ENCODE data around the gene MRPL21.

MRPL21 gene

DNA sequence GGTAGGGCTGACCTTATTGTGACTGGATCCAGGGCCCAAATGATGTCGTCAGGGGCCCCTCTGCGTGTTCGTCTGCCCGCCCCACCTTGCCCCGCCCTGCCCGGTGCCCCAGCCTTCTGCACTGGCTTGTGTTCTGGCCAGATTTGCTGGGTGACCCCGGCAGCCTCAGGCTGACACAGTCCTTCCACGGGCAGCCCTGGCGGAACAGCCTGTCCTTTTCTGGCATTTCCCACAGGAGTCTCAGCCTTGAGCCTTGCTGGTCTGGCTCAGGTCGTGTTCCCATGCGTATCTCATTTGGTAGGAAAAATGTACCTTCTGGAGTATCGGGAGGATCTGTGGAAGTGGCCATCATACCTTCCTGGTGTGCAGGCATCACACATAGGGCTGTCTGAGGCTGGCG, 31.0 kb upstream of the MRPL21 start:
- no peak for DNase-seq

DNA sequence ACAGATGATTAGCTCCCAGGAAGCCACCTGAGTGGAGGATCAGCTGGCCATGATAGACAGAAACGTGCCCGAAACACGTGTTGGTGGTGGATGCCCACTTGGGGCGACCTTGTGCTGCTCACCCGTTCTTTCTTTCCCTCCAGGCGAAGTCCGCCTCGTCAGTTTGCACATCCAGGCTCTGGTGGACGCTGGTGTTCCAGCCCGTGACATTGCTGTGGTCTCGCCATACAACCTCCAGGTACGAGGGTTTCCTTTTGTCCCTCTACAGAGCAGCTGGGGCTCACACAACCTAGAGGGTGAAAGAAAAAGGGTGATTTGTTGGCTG, 30.7 kb upstream of the MRPL21 start:
- no peak for DNase-seq

DNA sequence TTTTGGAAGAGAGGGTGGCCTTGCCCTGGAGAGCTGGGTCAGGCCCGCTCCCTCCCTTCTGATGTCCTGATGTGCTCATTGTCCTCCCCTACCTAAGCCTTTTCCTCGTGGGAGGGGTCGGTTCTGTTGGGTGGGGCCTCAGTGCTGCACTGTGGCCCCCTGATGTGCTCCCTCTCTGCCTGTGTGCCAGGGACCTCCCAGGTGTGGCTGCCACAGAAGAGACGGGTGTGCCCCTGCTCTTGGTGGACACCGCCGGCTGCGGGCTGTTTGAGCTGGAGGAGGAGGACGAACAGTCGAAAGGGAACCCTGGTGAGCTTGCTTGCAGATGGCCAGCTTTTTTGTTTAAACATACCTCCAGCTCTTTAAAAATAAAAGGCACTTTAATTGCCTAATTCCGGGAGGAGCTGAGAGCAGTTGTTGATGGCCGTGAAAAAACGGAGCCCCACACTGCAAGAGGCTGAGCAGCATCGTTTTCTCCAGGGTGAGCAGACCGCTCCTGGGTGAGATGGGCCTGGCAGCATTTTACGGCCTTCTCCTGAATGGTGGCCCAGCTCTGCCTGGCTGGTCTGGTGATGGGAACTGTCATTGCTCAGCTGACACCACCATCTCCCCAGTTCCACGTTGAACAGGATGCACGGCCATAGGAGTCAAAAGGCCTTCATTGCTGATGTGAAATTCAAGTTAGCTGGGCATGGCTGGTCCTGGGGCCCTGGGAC, 30.1 kb upstream of the MRPL21 start:
- DNase-seq: no peak

DNA sequence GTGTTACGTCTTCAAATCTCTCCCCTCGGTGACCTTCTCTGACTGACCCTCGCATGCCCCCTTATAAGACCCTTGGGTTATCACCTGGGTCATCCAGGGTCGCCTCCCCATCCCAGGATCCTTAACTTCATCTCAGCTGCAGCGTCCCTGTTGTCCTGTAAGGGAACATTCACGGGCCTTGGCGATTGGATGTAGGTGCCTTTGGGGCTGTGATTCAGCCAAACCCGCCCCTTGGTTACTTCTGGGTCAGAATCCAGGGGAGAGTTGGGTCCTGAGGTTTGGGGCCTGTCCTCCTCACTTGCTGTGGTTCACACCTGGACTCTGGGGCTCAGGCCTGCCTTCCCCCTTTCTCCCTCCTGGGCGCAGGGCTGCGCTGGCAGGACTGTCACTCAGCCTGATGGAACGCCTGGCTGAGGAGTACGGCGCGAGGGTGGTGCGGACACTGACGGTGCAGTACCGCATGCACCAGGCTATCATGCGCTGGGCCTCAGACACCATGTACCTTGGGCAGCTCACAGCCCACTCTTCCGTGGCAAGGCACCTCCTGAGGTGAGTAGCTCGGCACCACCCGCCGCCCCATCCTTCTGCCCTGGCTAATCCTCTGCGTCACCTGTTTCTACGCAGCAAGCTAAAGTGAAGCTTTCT, 29.4 kb upstream of the MRPL21 start:
- no peak for DNase-seq

DNA sequence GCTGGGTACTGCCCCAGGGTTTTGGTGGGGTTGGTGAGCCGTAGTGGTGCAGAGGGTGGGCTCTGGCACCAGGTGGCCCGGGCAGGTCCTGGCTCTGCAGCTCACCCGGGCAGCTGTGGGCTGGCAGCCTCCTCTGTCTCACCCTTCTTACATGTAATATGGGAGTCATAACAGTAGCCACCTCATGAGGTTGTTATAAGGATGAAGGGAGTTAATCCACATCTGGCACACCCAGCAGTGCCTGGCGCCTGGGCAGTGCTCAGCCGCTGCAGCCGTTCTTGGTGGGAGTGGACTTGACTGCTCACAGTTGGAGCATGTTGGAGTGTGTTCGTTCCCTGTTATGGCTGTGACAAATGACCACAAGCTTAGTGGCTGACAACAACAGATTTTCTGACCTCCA, 28.7 kb upstream of the MRPL21 start:
- no peak for DNase-seq

DNA sequence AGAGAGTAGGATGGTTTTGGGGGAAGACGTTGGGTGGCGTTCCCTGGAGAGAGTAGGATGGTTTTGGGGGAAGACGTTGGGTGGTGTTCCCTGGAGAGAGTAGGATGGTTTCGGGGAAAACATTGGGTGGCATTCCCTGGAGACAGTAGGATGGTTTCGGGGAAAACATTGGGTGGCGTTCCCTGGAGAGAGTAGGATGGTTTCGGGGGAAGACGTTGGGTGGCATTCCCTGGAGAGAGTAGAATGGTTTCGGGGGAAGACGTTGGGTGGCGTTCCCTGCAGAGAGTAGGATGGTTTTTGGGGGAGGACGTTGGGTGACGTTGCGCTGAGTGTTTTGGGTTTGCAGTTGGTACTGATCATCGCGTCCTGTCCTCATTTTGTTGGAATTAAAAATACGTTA, 28.3 kb upstream of the MRPL21 start:
- no peak for DNase-seq

DNA sequence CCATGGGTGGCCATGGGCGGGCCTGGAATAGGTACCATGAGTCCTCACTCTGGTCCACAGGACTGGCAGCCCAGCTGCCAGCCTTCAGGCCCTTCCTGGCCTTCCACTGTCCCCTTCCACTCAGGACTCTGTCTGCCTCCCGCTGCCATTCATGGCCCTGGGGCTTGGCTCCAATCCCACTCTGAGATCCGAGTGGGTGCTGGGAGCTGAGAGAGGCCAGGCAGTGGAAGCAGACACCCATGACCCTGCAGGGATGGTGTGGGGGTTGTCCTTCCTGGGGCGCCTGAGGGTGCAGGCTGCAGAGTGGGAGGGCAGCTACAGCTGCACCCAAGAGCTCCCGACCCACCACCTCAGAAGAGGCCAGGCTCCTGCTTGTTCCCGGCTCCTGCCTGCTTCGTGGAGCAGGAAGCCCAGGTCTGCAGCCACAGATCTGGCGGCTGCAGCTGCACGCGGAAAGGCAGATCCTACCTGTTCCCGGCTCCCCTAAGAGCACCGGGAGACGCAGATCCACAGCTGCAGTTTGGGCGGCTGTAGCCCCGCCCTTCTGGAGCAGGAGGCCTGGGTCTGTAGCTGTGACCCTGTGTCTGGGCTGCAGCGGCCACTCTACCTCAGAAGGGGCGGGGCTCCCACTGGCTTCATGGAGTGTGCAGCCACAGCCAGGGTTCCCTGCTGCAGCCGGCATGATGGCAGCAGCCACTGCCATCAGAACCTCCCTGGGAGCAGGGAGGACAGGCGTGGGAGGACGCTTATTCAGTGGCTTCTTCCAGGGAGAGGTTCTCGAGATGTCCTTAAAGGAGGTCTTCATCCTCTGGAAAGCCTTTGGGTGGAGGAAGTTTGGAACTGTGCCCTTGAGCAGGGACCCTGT, 27.6 kb upstream of the MRPL21 start:
- DNase-seq: no peak

DNA sequence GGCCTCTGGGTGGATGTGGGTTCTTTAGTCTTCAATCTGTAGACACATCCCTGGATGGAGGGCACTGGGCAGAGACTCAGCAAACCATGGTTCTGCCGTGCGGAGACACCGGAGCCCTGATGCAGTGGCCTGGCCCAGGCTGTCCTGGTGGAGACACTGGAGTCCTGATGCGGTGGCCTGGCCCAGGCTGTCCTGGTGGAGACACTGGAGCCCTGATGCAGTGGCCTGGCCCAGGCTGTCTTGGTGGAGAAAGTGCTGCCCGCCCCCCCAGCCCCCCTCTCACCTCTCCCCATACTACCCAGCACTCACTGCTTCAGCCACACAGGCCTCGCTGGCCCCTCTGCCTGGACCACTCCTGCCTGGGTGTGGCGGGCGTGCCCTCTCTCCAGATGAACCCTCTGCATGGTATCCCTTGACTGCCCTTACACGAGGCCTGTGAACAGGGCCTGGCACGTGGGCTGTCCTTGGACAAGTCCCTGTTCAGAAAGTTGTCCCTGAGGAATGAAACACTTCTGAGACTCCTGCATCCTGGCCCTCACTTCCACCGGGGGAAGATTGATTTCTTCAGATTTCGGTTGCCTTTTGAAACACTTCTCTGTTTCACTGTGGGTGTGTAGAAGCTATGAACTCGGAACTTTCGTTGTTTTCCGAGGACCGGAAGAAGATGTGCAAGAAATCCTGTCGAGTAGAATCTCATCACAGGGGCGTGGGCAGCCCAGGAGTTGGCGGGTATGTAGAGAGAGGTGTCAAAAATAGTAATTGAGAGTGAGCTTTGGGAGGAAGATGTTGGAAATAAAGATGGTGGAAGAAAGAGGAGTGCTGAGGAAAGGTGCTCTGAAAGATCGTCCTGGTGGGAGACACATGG, 26.3 kb upstream of the MRPL21 start:
- DNase-seq: no peak

DNA sequence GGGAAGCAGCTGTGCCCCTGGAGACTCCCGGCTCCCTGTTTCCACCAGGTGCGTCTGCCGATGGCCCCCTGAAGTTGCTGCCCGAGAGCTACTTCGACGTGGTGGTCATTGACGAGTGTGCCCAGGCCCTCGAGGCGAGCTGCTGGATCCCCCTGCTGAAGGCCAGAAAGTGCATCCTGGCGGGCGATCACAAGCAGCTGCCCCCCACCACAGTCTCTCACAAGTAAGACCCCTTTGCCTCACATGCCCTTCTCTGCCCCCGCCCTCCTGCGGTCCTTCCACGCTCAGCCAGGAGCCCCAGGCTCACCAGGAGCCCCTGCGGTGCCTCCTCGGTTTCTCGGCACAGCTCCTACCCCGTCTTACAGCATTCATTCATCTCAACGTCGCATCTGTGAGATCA, 25.5 kb upstream of the MRPL21 start:
- DNase-seq: no peak

DNA sequence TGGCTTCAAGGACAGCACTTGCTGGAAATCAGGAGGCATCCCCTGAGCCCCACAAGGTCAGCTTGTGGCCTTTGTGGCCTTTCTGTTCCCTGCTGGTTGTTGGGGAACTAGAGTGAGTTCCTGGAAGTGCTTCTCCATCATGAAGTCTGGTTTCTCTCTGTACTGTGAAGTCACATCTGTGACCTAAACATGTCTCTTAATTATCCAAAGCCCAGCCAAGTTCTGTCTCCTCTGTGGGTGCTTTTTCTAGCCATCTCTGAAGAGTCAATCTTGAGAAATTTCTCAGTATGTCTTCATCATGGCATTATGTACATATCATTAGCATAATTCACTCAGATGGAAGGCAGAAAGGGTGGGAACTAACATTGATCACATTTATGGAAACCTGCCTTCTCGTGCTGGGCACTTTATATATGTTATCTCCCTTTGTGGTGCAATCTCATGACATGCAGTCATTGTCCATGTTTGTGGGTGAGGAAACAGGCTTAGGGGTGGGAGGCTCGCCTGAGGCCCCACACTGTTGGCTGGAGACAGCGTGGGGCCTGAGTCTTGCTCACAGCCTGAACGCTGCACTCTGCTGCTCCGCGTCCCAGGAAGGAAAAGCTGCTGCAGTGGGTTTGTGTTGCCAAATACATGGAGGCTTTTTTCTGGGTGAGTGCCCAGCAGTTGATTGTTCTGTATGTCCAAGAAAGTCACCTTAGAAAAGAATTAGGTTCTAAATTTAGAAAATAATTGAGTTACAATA, 24.7 kb upstream of the MRPL21 start:
- DNase-seq: no peak

DNA sequence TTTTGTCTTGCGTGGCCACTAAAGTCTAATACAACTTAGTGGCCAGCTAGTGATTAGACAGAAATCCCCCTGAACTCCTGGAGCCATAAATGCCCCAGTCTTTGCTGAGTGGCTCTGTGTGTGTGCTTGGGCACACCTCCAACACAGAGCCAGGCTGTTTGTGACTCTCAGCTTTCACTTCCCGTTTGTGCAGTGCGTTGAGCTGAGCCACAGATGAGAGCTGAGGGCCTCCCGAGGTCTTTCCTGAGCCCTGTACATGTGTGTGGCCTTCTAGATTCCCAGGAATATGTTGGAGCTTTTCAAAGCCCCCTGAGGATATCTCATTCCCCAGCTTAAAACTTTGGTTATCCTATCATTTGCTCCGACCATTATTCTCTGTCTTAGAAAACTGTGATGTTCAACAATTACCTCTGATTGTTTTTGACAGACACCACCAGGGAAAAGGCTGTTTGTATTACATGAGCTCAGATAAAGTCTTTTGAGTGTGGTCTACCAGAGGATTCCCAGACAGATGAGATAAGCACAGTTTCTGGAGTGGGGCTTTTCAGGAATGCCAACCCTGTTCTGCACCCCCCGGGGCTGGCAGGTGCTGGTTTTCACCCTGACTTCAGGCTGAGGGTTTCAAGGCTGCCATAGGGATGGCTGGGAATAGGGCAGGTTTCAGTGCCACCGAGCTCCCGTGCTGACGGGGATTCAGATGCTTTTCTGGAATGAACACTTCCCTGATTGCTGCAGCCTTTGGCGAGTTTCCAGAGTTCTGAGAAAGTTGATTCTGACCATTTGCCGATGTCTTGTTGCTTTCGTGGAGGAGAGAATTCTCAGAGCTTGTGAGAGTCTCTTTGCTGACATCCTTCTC, 23.9 kb upstream of the MRPL21 start:
- no peak for DNase-seq

DNA sequence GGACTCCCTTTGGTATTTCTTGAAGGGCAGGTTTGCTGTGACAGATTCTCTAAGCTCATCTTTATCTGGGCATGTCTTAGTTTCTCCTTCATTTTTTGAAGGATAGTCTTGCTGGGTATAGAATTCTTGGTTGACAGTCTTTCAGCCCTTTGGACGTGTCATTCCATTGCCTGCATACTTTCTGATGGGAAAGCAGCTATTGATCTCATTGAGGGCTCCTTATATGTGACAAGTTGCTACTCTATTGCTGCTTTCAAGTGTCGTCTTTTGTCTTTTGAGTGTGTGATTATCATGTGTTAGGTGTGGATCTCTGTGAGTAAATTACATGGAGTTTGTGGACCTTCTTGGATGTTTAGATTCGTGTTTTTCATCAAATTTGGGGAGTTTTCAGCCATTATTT, 22.0 kb upstream of the MRPL21 start:
- no peak for DNase-seq

DNA sequence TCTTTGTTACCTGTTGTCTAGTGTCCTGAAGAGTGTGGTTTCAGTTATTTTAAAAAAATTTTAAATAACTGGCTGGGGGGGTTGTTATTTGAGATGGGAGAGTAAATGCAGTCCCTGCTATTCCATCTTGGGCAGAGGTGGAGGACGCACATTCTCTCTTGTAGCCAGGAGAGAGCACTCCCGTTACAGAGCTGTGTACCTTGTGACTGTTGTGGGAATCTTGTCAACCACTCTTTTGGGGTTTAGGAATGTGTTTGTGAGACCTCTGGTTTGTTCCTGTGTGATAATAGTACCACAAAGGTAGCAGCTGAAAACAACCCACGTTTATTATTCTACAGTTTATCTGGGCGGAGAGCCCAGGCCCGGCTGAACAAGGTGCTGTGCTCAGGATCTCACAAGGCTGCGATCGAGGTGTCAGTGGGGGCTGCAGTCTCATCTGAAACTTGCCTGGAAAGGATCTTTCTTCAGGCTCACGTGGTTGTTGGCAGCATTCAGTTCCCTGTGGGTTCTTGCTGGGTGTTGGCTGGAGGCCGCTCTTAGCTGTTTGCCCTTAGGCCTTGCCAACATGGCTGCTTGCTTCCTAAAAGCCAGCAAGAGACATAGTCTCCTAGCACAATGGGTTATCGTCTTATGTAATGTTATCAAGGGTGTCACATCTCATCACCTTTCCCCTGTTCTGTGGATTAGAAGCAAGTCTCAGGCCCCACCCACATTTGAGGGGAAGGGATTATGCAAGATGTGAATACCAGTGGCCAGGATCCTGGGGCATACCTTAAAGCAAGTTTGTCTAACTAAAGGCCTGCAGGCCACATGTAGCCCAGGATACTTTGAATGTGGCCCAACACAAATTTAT, 20.7 kb upstream of the MRPL21 start:
- DNase-seq: no peak

DNA sequence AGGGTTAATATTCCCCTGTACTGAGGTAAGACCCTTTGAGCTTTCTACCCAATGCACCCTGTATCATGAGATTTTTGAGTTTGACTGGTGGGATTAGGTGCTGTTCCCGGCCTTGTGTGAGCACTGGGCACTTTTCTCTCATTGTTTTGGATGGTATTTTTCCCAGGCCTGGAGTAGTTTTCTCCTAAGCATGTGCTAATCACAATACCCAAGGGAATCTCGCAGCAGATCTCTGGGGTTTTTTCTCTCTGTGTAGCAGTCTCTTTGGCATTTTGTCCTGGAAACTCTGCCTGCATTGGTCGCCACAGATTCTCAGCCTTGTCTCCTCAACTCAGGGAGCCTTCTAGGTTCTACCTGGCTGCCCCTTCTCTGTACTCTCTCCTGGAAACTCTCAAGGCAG, 20.0 kb upstream of the MRPL21 start:
- no peak for DNase-seq

DNA sequence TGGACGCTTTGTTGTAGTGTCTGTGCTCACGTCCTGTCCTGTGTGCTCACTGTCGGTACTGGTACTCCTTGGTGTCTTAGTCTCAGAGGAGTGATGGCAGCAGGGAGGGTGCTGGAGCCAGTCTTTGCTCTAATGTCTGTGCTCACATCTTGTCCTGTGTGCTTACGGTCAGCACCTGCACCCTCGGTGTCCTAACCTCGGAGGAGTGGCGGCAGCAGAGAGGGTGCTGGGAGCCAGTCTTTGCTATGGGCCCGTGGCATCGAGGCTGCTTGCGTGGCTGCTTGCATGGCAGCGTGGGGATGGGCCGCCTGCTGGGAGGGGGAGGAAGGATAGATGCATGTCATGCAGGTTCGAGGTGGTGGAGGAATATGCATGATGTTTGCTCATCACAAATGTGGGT, 12.8 kb upstream of the MRPL21 start:
- DNase-seq: no peak

DNA sequence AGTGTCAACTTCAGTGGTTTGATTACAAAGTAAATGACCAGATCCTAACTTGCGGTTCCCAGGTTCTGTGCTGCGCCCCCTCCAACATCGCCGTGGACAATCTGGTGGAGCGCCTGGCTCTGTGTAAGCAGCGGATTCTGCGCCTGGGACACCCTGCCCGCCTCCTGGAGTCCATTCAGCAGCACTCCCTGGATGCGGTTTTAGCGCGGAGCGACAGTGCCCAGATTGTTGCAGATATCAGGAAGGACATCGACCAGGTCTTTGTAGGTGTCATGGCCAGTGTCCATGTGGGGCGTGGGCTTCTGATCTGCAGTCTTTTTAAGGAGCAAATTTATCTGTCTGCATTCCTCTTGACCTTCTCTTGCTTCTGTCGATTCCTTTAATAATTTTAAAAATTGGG, 11.1 kb upstream of the MRPL21 start:
- no peak for DNase-seq

DNA sequence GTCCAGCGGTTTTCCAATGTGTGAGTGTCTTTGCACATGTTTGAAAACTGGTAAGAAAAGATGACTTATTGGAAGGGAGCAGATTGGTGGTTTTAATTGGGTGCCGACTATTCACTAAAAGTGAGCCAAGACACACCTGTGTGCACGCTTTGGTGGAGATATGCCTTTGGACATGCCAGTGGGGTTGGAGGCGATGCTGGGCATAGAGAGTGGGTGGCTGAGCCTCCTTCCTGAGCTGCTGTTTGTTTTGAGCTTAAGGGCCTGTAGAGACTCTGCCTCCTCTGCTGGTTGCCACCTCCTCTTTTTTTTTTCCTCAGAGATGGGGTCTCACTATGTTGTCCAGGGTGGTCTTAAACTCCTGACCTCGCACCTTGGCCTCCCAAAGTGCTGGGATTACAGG, 9.6 kb upstream of the MRPL21 start:
- DNase-seq: no peak

DNA sequence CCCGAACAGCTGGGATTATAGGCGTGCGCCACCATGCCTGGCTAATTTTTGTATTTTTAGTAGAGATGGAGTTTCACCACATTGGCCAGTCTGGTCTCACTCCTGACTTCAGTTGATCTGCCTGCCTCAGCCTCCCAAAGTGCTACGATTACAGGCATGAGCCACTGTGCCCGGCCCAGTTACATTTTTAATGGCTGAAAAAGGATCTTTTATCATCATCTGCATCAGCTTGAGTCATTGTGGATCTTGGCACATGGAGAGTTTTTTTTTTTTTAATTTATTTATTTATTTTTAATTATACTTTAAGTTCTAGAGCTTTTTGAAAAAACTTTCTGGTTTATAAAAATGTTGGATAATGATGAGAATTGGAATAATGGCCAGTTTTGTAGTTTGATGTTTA, 8.6 kb upstream of the MRPL21 start:
- DNase-seq: no peak

DNA sequence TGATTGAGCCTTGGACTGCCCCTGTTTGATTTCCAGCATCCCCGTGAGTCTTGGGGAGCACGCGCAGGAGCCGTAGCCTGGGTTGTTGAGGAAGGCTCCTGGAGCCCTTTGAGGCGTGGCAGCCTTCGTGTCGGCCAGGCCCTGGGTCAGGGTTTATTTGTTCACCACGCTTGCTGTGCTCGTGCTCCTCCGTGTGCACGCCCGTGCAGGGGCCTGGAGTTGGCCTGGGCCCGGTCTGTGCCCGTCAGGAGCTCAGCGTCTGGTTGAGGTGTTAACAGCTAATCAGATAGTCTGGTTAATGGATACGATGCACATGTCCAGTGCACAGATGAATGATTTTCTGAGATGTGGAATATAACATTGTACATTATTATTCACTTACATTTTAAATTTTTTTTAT, 8.1 kb upstream of the MRPL21 start:
- DNase-seq: no peak

DNA sequence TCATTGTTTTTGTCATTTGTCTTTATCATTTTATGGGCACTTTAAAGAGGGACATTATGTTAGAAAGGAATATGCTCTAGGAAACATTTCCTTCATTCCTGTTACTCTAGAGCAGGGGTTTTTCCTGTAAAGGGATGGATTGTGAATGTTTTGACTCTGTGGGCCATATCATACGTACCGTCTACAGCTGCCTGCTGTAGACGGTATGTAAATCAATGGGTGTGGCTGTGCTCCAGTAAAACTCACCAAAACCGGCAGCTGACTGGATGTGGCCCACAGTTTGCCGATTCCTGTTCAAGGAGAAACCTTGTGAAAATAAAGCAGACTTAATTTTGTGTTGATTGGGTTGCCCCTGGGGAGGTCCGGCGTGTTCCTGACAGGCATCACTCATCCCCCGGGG, 7.3 kb upstream of the MRPL21 start:
- DNase-seq: no peak

DNA sequence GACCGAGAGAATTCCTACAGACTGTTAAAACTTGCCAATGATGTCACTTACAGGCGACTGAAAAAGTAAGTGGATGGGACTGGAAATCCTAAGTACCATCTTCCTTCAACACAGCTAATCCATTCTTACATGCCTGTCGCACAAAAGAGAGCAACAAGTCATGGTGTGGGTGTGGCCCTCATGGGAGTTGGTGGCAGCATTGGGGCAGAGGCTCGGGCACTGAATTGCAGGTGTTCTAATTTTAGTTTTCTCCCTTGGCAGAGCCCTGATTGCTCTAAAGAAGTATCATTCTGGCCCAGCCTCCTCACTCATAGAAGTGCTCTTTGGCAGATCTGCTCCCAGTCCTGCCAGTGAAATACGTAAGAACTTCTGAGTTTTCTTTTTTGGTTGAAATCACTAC, 4.6 kb upstream of the MRPL21 start:
- DNase-seq: no peak
